IPS-15b (cell line): ENCODE measurements around the gene CDK3.

Source experiments
- H3K27me3 ChIP-seq: one replicate; pipeline ENCODE4 v1.6.1; 2013; ENCODE audit warnings: low read length; ENCODE audit not compliant: control insufficient read depth, insufficient read depth
- H3K36me3 ChIP-seq: one replicate; pipeline ENCODE4 v1.6.1; 2013; ENCODE audit warnings: low read length; ENCODE audit not compliant: control insufficient read depth, insufficient read depth
- H3K4me1 ChIP-seq: one replicate; pipeline ENCODE4 v1.6.1; 2013; ENCODE audit warnings: mild to moderate bottlenecking, low read length; ENCODE audit not compliant: control insufficient read depth, insufficient read depth
- H3K4me3 ChIP-seq: one replicate; pipeline ENCODE4 v1.5.1; 2013; ENCODE audit warnings: low read depth, low read length
- H3K9ac ChIP-seq: one replicate; pipeline ENCODE4 v1.6.1; 2013; ENCODE audit warnings: low read depth, mild to moderate bottlenecking, low read length
- H3K9me3 ChIP-seq: one replicate; pipeline ENCODE4 v1.6.1; 2013; ENCODE audit warnings: mild to moderate bottlenecking, low read length; ENCODE audit not compliant: control insufficient read depth, insufficient read depth

The CDK3 gene

DNA sequence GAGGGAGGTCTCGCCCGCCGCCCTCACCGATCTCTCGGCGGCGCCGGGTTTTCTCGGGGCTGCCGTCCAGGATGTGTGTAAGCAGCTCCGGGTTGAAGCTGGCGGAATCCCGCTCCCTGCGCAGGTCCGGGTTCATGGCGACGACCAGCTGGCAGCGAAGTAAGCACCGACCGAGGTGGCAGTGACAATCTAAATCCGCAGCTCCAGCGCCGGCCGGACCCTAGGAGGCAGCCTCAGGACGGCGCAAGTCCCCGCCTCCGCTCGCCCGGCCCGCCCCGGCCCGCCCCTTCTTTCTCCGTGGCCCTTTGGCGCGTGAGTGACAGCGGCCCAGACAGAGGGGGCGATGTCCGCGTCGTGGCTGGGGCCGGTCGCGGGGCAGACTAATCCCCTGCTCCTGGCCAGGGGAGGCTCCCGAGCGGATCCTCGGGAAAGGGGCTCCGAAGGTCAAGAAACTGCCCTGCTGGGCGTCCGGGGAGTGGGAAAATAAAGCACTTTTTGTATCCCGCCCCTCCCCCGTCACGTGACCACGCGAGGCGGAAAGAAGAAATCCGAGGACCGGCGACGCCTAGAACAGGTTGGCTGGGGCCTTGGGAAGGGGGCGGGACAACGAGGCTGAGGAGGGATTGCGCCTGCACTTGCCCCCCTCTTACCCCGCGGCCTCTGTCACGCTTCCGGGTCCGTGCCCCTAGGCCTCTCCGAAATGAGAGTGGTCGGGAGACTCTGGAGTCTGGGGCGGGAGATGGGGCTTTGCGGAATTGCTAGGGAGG, 21.5 kb upstream of the CDK3 start, which contains the start of the genes ACOX1 and TEN1:
Gene ACOX1 (minus strand): TSS at position 229 of the 767 bp plus-strand sequence. CDS start 93 bp downstream, at position 136.
Gene TEN1 (plus strand): TSS at position 303 of the 767 bp plus-strand sequence. CDS start 6,953 bp downstream, outside the sequence.
- H3K4me1 ChIP-seq = peaks cover 9% of the 10 kb centered on the region
- no peaks in the 10 kb centered on the region for H3K27me3 ChIP-seq
- H3K9ac ChIP-seq = peak within 1 kb of the TSS; percentile 92
- no peaks in the 10 kb centered on the region for H3K9me3 ChIP-seq
- peaks cover 5% of the 10 kb centered on the region for H3K36me3 ChIP-seq
- H3K4me3 ChIP-seq = peak within 1 kb of the TSS; percentile 91

- Histone ChIP-seq H3K9me3 (no peaks in the 10 kb centered on the region), H3K36me3 (peaks cover 5% of the 10 kb centered on the region), H3K27me3 (no peaks in the 10 kb centered on the region), H3K9ac (peak overlapping the region; percentile 92), H3K4me3 (peak overlapping the region; percentile 91), H3K4me1 (peaks cover 12% of the 10 kb centered on the region)
Observed at GRCh38 chr17:75979705-75980187, 20.9 kb upstream of the CDK3 start.

- peak overlapping the region; percentile 91 for H3K4me3 ChIP-seq
- peak overlapping the region; percentile 92 for H3K9ac ChIP-seq
- no peaks in the 10 kb centered on the region for H3K9me3 ChIP-seq
- no peaks in the 10 kb centered on the region for H3K27me3 ChIP-seq
- H3K36me3 ChIP-seq = peaks cover 5% of the 10 kb centered on the region
- peaks cover 13% of the 10 kb centered on the region for H3K4me1 ChIP-seq
Observed at GRCh38 chr17:75980188-75981018, 20.3 kb upstream of the CDK3 start.

- peaks cover 13% of the 10 kb centered on the region for H3K4me1 ChIP-seq
- H3K27me3 ChIP-seq = no peaks in the 10 kb centered on the region
- H3K36me3 ChIP-seq = peaks cover 5% of the 10 kb centered on the region
- H3K9me3 ChIP-seq = no peaks in the 10 kb centered on the region
- no peak overlapping the region for H3K4me3 ChIP-seq
- H3K9ac ChIP-seq = no peak overlapping the region
Observed at GRCh38 chr17:75981019-75981615, 19.5 kb upstream of the CDK3 start.

DNA sequence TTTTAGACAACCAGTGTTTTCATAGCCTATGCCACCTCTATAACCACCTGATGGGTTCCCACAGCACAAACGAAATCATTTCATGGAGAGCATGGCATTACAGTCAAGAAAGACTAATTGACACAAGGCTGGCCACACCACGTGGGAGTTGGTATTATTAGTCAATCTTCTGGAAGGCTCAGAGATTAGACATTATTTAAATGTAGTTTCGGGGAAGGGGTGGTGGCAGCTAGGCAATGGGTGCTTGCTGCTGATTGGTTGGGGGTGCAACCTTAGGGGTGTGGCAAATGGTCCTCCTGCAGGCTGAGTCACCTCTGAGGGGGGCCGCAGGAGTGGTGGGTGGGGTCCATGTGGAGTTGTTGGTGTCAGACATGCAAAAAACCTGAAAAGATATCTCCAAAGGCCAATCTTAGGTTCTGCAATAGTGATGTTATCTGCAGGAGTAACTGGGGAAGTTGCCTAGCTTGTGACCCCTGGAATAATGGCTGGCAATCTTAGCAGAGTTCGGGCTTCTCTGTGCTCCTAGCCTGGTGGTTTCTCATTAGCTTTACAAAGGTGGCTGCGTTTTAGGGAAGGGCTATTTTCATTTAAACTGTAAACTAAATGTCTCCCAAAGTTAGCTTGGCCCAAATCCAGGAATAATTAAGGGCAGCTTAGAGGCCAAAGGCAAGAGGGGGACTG, 17.0 kb upstream of the CDK3 start:
- peaks cover 13% of the 10 kb centered on the region for H3K4me1 ChIP-seq
- peaks cover 2% of the 10 kb centered on the region for H3K36me3 ChIP-seq
- peak overlapping the region; percentile 33 for H3K4me3 ChIP-seq
- H3K9me3 ChIP-seq = no peaks in the 10 kb centered on the region
- no peaks in the 10 kb centered on the region for H3K27me3 ChIP-seq
- no peak overlapping the region for H3K9ac ChIP-seq

DNA sequence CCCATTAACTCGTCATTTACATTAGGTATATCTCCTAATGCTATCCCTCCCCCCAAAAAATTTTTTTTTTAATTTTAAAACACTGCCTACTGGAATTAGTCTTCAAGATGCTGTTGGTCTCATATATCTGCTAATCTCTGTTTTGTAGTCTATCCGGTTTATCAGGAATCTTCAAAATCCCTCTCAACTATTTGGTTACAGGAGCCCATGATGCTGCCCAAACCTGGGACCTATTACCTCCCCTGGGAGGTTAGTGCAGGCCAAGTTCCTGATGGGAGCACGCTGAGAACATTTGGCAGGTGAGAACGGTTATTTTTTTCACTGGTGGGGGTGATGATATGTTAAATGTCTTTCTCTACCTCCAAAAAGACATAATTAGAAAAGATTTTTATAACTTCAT, 14.7 kb upstream of the CDK3 start:
- H3K4me1 ChIP-seq = peaks cover 11% of the 10 kb centered on the region
- H3K9me3 ChIP-seq = no peaks in the 10 kb centered on the region
- no peak overlapping the region for H3K9ac ChIP-seq

DNA sequence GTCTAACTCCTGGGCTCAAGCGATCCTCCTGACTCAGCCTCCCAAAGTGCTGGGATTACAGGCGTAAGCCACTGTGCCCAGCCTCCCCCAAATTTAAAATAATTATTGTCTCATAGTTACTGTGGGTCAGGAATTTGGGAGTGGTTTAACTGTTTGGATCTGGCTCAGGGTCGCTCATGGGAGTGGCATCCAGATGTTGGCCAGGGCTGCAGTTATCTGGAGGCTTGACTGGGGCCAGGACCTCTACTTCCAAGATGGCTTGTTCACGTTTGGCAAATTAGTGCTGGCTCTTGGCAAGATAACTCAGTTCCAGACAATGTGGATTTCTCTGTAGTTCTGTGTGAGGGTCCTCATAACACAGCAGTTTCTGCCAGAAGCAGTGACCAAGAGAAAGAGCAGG, 13.6 kb upstream of the CDK3 start:
- H3K27me3 ChIP-seq = no peaks in the 10 kb centered on the region
- no peak overlapping the region for H3K4me3 ChIP-seq
- H3K36me3 ChIP-seq = peaks cover 2% of the 10 kb centered on the region
- peaks cover 11% of the 10 kb centered on the region for H3K4me1 ChIP-seq
- H3K9me3 ChIP-seq = no peaks in the 10 kb centered on the region
- no peak overlapping the region for H3K9ac ChIP-seq

More for the DNA sequence above, 14.7 kb upstream of the CDK3 start:
- H3K27me3 ChIP-seq = no peaks in the 10 kb centered on the region
- peaks cover 2% of the 10 kb centered on the region for H3K36me3 ChIP-seq
- H3K4me3 ChIP-seq = no peak overlapping the region

DNA sequence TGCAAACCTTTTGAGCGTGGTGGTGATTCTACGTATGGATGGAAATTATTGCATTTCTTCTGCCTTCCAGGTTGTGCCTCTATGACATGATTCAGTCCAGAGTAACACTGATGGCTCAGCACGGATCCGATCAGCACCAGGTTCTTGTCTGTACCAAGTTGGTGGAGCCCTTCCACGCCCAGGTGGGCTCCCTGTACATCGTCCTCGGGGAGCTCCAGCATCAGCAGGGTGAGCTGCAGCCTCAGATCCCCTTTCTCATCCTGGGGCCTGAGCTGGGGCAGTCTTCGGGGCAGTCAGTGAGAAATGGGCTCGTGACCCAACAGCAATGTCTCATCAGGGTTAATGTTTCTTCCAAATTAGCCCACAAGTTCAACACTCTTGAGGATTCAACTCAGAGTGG, 9.3 kb upstream of the CDK3 start:
- Histone ChIP-seq H3K9ac (no peak overlapping the region), H3K27me3 (no peaks in the 10 kb centered on the region), H3K9me3 (no peaks in the 10 kb centered on the region), H3K36me3 (peaks cover 4% of the 10 kb centered on the region), H3K4me3 (no peak overlapping the region), H3K4me1 (no peaks in the 10 kb centered on the region)

DNA sequence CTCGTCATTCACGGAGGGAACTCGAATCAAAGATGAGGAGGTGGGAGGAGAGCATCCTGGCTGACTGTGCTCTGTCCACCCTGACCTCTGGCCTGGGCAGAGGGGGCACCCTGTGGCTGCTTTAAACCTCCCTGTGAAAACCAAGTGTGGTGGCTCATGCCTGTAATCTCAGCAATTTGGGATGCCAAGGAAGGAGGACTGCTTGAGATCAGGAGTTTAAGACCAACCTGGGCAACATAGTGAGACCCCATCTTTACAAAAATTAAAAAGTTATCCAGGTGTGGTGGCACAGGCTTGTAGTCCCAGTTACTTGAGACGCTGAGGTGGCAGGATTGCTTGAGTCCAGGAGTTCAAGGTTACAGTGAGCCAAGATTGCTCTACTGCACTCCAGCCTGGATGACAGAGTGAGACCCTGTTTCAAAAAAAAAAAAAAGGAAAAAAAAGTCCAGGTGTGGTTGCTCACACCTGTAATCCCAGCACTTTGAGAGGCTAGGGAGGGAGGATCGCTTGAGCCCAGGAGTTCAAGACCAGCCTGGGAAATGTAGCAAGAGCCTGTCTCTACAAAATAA, 5.8 kb upstream of the CDK3 start:
- Histone ChIP-seq H3K9ac (no peak overlapping the region), H3K27me3 (no peaks in the 10 kb centered on the region), H3K9me3 (no peaks in the 10 kb centered on the region), H3K36me3 (peaks cover 2% of the 10 kb centered on the region), H3K4me1 (no peaks in the 10 kb centered on the region), H3K4me3 (no peak overlapping the region)

DNA sequence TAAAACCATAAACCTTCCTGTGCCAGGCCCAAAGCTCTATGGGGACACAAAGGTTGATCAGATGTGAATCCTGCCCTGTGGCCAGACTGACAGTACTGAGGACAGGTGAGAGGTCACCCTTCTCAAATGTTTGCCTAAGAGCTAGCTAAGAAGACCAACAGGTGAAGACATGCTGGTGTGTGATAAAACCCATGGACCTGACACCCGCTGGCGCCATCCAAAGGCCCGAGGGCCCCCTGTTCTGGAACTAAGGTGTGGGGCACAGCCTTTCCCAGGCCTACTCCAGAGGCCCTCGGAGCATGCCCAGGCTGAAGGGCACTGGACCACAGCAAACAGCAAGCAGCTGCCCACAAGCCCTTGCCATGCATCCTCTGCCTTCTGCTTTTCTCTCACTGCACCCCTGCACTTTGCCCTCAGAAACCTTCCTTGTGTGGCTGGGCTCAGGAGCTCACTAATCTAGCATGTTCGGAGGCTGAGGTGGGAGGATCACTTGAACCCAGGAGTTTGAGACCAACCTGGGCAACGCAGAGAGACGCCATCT, 5.2 kb upstream of the CDK3 start:
- no peak overlapping the region for H3K4me3 ChIP-seq
- H3K9ac ChIP-seq = no peak overlapping the region
- H3K36me3 ChIP-seq = peaks cover 2% of the 10 kb centered on the region
- H3K4me1 ChIP-seq = no peaks in the 10 kb centered on the region
- no peaks in the 10 kb centered on the region for H3K9me3 ChIP-seq
- no peaks in the 10 kb centered on the region for H3K27me3 ChIP-seq
